C4-2B (cell line): ENCODE data around the gene ZNF408.
"Not testable (repeated sequence)": the region's sequence is repeated elsewhere in the genome, so short reads cannot be mapped to it uniquely, and the experiment has no call there.

ENCODE experiments used
- H3K27ac ChIP-seq: fragments of 450-650 bp; 2 replicates; pipeline ENCODE4 v1.5.1; 2017
- ZFX ChIP-seq: fragments of 450-650 bp; IDR thresholded peaks from 2 replicates; pipeline ENCODE4 v1.6.1; 2017
- TF ChIP-seq, protein P1 (sequence below): fragments of 450-650 bp; conservative IDR thresholded peaks from 2 replicates; pipeline ENCODE4 v1.5.1; 2017; ENCODE audit warnings: mild to moderate bottlenecking

The ZNF408 gene

DNA sequence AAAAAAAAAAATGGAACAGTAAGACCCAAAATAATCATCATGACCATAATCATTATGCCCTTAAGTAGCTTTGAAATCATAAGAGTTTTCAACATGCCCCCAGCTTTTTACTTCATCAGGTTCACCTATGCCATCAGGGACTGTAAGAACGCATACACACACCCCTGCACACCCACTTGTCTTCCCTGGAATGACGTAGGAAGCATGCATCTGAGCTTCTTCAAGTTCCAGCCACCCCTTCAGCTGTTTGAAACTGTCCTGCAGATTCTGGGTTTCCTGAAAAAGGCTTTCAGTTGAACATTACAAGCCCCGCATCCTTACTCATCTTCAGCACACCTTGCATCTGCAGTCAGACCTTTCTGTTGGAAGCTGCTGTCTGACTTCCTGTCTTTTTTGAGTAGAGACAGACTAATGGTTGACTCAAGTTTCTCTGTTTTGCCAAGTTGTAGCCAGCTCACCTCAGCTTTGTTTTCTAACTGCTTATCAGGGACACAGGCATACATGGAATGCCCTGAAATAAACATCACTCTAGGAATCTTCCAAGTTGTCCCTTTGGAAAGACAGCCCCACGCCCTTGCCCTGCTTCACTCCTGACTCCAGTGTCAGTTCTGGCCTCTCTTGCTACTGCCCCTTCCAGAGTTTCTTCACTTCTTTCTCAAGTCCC, 37.4 kb upstream of the ZNF408 start:
- no peak overlapping the region for H3K27ac ChIP-seq
- TF ChIP-seq ZFX: no peak
- TF ChIP-seq, protein P1, sequence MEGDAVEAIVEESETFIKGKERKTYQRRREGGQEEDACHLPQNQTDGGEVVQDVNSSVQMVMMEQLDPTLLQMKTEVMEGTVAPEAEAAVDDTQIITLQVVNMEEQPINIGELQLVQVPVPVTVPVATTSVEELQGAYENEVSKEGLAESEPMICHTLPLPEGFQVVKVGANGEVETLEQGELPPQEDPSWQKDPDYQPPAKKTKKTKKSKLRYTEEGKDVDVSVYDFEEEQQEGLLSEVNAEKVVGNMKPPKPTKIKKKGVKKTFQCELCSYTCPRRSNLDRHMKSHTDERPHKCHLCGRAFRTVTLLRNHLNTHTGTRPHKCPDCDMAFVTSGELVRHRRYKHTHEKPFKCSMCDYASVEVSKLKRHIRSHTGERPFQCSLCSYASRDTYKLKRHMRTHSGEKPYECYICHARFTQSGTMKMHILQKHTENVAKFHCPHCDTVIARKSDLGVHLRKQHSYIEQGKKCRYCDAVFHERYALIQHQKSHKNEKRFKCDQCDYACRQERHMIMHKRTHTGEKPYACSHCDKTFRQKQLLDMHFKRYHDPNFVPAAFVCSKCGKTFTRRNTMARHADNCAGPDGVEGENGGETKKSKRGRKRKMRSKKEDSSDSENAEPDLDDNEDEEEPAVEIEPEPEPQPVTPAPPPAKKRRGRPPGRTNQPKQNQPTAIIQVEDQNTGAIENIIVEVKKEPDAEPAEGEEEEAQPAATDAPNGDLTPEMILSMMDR: no peak

DNA sequence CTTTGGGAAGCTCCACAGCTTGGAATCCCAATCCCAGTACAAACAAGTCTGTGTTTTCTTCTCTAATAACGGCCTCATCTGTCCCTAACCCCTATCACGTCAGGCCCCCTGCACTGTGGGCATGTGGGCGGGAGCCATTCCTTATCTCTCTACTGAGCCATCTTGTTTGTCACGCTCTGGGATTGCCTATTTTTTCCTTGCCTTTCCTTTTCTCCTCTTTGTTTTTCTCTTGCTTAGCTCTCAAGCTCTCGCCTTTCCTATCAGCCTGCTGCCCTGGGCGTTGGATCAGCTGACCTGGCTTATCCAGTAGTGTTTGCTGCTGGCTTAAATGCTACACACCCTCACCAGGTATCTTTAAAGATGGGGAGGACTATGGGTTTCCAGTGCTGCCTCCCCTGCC, 36.2 kb upstream of the ZNF408 start:
- no peak overlapping the region for H3K27ac ChIP-seq
- TF ChIP-seq ZFX: no peak
- TF ChIP-seq, protein P1: no peak

DNA sequence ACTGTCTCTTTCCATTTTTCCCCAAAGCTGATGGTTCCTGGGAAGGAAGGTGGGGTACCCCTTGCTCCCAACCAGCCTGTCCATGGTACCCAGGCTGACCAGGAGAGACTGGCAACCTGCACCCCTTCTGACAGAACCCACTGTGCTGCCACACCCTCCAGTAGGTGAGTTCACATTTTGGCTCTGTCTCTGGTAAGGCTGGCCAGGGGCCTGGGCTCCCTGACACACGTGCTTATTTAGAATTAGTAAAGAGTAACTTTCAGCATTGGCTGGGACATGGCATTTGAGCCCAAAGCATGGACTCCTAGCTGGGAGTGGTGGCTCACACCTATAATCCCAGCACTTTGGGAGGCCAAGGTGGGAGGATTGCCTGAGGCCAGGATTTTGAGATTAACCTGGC, 35.5 kb upstream of the ZNF408 start:
- no peak overlapping the region for H3K27ac ChIP-seq
- TF ChIP-seq ZFX: no peak
- TF ChIP-seq, protein P1: no peak

DNA sequence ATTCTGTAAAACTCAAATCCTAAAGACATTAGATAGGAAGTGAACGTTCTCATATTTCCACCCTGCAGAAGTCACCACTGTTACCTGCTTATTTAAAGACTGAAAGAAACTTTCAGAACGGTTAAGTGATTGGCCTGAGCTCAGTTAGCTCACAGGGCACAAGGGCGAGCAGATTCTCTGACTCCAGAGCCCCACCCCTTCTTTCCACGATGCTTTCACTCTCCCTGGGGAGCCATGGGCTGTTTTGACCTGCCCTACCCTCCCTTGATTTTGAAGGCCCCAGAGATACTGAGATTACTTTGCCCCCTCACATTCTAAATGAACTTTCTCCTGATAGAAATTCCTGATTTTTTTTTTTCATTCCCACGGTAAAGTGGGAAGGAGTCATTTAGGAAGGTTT, 34.3 kb upstream of the ZNF408 start:
- TF ChIP-seq ZFX: no peak
- TF ChIP-seq, protein P1: no peak
- H3K27ac ChIP-seq: no peak overlapping the region

DNA sequence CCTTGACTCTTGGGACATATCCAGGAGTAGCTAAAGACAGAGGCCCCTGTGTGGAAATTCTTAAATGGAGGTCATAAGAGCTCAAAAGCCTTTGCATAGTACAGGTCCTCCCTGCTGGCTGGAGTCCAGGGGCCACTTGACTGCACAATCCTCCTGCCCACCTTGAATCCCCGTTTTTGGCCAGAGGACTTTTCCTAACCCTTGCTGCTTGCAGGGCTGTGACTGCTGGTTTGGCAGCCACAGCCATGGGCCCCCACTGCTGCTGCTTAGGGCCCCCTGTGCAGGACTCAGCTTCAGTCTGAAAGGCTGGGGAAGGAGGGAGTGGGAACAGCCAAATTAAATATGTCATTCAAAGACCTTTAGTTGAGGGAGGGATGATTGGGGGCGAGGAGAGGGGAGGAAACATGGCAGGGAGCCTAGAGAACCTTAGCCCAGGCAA, 33.8 kb upstream of the ZNF408 start:
- H3K27ac ChIP-seq: no peak overlapping the region
- no peak for TF ChIP-seq ZFX
- TF ChIP-seq, protein P1: no peak

DNA sequence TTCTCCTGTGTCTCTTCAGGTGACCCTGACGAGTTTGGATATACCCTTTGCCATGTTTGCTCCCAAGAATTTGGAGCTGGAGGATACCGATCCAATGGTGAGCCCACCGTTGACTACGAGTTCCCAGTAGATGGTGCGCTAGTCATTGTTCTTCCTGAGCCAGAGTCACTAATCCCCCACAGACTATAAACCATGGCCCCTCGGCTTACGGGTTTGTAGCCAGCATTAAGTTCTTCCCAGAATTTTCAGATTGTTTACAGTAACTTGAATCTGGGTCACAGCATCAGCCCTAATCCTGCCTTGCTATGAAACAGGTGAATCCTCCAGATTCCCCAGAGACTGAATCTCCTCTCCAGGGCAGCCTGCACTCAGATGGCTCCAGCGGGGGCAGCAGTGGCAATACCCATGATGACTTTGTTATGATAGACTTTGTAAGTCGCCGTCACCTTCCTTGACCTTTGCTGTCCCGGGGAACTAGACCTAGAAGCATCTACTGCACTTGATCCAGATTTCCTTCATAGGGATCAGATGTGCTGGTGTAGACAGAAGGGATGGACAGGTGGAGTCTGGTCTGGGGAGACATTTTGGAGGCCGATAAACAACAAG, 32.2 kb upstream of the ZNF408 start:
- TF ChIP-seq ZFX: no peak
- TF ChIP-seq, protein P1: no peak
- H3K27ac ChIP-seq: no peak overlapping the region

DNA sequence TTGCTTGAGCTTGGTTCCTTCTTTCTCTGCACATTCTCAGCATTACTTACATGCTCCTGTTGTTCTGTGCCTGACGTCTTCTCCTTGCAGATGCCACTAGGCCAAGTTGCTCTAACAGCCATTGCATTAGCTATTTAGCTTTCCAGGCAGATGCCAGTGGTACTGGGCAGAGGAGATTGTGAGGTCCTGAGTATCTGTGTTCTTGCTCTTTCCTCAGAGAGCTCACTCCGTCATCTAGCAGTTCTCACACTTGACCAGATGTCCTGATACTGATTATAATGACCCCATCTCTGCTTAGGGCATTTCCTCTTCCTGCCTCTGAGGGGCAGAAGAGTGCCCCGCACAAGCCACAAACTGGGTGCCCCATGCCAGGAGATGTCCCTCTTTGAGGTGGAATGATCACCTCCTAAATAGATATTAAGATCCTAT, 31.1 kb upstream of the ZNF408 start:
- no peak overlapping the region for H3K27ac ChIP-seq
- no peak for TF ChIP-seq ZFX
- TF ChIP-seq, protein P1: no peak; the same call in 1 of the 2 replicates

DNA sequence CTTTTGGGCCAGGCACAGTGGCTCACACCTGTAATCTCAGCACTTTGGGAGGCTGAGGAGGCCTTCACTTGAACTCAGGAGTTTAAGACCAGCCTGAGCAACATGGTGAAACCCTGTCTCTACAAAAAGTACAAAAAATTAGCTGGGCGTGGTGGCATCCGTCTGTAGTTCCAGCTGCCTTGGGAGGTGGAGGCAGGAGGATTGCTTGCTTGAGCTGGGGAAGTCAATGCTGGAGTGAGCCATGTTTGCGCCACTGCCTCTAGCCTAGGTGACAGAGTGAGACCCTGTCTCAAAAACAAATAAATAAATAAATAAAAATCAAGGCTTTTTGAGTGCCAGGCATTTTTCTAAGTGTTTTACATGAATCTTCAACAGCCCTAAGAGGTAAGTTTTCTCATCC, 30.3 kb upstream of the ZNF408 start:
- H3K27ac ChIP-seq: not testable (repeated sequence)
